Measurements from ENCODE around the gene CSHL1.
A peak's percentile ranks its signal among the peaks of the same experiment; 100 is the strongest.
"Not testable (repeated sequence)": the region's sequence is repeated elsewhere in the genome, so short reads cannot be mapped to it uniquely, and the experiment has no call there.

DNA sequence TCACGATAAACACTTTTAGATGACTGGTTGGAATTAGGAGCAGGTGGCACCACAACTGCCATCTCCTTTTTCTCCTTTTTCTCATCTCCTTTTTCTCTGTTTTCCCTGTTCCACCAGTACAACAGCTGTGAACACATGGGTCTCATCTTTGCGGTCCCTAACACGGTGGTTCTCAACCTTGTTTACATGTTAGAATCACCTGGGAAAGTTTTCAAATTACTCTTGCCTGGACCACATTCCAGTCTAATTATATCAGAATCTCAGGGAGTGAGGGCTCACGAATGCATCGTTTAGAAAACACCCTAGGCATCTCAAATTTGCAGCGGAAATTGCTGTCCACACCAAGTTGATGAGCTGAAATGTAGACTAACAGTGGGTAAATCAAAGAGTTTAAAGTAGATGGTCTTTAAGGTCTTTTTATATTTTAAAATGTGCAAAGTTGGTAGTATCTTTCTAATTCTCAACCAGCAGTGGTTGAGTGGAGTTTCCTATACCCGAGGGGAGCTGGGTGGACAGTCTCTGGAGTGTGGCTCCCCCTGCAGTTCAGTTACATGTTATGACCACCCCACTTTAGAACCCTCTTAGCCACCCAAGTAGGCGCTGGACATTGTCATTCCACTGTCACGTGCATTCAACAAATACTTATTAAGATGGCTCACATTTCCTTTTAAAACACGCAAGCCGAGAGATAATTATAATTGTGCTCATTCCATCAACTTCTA, 18.6 kb downstream of the CSHL1 start:
- not testable (repeated sequence) for TF ChIP-seq EZH2 (IDR thresholded peaks at IDR 0.05; ENCODE audit: low read length, missing control alignments)
- TF ChIP-seq, protein P1, sequence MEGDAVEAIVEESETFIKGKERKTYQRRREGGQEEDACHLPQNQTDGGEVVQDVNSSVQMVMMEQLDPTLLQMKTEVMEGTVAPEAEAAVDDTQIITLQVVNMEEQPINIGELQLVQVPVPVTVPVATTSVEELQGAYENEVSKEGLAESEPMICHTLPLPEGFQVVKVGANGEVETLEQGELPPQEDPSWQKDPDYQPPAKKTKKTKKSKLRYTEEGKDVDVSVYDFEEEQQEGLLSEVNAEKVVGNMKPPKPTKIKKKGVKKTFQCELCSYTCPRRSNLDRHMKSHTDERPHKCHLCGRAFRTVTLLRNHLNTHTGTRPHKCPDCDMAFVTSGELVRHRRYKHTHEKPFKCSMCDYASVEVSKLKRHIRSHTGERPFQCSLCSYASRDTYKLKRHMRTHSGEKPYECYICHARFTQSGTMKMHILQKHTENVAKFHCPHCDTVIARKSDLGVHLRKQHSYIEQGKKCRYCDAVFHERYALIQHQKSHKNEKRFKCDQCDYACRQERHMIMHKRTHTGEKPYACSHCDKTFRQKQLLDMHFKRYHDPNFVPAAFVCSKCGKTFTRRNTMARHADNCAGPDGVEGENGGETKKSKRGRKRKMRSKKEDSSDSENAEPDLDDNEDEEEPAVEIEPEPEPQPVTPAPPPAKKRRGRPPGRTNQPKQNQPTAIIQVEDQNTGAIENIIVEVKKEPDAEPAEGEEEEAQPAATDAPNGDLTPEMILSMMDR (conservative IDR thresholded peaks at IDR 0.05 in 1 of 2, IDR thresholded peaks at IDR 0.05 in 1 of 2; ENCODE audit: low read depth in 1 of 2, low read length in 2 of 2): peak in 1 of 2 donors; percentile 13
